Skeletal muscle cell (primary cell): ENCODE data around the gene ATP2C2.
"Not testable (repeated sequence)": the region's sequence is repeated elsewhere in the genome, so short reads cannot be mapped to it uniquely, and the experiment has no call there.

Experiments
- DNase-seq: peaks from one replicate; pipeline ENCODE4 v3.0.0-alpha.2; 2010; ENCODE audit warnings: low read depth
- H3K4me3 ChIP-seq: 2 replicates; pipeline ENCODE4 v1.5.1; 2011; ENCODE audit warnings: low read depth, mild to moderate bottlenecking, control low read depth, low read length, moderate library complexity

ATP2C2 gene

DNA sequence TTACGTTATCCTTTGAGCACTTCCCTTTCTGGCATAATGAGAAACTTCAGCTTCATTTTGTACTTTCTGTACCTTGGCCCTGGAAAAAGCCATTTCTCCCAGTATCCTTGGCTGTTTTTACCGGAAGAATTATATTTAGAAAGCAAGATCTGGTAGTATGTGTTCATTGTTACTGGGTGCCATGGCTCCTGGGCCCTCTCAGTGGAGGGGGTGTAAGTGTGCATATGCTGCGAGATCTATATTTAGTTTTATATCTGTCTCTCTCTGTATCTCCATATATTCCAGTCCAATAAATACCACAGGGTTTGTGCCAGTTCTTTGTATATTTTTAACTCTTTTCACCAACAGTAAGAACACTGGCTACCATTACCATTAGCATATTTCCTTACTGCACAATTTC lies 17.7 kb downstream of the ATP2C2 start:
- no peak overlapping the region for H3K4me3 ChIP-seq
- no peak for DNase-seq

GRCh38 chr16:84387021-84387420 lies 18.7 kb downstream of the ATP2C2 start:
- no peak overlapping the region for H3K4me3 ChIP-seq
- DNase-seq: no peak

GRCh38 chr16:84390131-84390785 lies 21.9 kb downstream of the ATP2C2 start:
- no peak overlapping the region for H3K4me3 ChIP-seq
- DNase-seq: no peak

GRCh38 chr16:84391151-84392030 lies 23.1 kb downstream of the ATP2C2 start:
- DNase-seq: no peak
- H3K4me3 ChIP-seq: no peak overlapping the region

DNA sequence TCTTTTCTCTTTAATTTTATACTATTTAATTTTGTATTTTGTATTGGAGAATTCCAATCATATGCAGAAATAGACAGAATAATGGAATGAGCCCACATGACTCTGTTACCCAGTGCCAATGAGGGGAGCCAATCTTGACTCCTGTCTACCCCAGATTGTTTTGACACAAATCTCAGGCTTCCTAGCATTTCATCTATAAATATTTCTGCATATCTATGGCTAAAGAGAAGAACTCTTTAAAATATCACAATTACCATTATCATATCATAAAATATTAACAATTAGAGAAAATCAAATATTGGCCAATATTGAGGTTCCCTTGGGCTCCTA lies 23.7 kb downstream of the ATP2C2 start:
- H3K4me3 ChIP-seq: no peak overlapping the region
- no peak for DNase-seq

DNA sequence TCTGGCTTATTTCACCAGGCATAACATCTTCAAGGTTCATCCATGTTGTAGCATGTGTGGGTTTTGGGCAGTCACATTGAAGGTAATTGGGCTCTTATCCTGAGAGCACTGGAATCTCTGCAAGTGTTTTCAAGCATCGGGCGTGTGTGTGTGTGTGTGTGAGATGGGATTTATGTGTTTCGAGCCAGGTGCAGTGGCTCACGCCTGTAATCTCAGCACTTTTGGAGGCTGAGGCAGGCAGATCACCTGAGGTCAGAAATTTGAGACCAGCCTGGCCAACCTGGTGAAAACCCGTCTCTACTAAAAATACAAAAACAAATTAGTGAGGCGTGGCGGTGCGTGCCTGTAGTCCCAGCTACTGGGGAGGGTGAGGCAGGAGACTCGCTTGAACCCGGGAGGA lies 27.7 kb downstream of the ATP2C2 start:
- not testable (repeated sequence) for H3K4me3 ChIP-seq, DNase-seq

GRCh38 chr16:84396537-84397008 lies 28.2 kb downstream of the ATP2C2 start:
- DNase-seq: no peak
- H3K4me3 ChIP-seq: no peak overlapping the region

GRCh38 chr16:84397090-84397489 lies 28.8 kb downstream of the ATP2C2 start:
- no peak overlapping the region for H3K4me3 ChIP-seq
- DNase-seq: no peak

- H3K4me3 ChIP-seq: no peak overlapping the region
- DNase-seq: no peak
These were observed 30.4 kb downstream of the ATP2C2 start for GRCh38 chr16:84398701-84399100.

DNA sequence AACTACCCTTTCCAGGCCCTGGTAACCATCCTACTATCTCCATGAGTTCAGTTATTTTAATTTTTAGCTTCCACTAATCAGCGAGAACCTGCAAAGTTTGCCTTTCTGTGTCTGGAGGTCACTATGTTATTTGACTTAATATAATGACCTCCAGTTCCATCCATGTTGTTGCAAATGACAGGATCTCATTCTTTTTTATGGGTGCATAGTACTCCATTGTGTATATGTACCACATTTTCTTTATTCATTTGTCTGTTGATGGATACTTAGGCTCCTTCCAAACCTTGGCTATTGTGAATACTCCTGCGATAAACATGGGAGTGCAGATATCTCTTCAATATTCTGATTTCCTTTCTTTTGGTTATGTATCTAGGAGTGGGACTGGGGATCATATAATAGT lies 31.6 kb downstream of the ATP2C2 start:
- not testable (repeated sequence) for H3K4me3 ChIP-seq, DNase-seq

GRCh38 chr16:84403435-84403834 lies 35.1 kb downstream of the ATP2C2 start:
- DNase-seq, H3K4me3 ChIP-seq: not testable (repeated sequence)

- DNase-seq: no peak
- H3K4me3 ChIP-seq: no peak overlapping the region
These were observed 36.0 kb downstream of the ATP2C2 start for GRCh38 chr16:84404324-84404723.

- DNase-seq: no peak
- no peak overlapping the region for H3K4me3 ChIP-seq
These were observed 36.8 kb downstream of the ATP2C2 start for GRCh38 chr16:84404936-84405639.

- no peak overlapping the region for H3K4me3 ChIP-seq
These were observed 37.9 kb downstream of the ATP2C2 start for GRCh38 chr16:84406006-84406963.

DNA sequence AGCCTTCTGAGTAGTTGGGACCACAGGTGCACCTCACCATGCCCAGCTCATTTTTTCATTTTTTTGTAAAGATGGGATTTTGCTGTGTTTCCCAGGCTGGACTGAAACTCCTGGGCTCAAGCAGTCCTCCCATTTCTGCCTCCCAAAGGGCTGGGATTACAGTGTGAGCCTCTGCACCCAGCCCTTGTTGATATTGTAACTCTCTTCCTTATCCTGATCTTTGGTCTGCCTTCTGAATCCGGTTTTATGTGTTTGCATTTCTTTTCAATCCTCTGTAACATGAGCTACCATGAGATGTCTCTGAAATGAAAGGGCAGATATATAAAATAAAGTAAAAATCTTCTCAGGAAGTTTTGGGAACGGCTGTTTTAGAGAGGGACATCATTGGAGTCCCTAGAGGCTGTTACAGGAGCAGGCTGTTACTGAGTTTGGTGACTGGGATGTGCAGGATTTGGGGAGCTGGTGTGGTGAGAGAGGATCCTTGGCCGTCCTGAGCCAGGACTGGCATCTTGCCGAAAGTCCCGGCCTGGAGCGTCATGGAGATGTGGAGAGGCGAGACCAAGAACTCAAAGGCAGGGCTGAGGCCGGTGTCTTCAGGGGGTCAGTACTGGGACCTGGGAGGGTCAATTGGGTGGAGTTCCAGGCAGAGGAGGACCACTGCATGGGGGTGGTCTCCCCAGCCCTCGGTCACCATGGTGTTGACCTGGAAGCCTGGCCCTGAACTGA lies 39.4 kb downstream of the ATP2C2 start:
- no peak overlapping the region for H3K4me3 ChIP-seq
- DNase-seq: no peak

More at GRCh38 chr16:84406006-84406963, 37.9 kb downstream of the ATP2C2 start:
- DNase-seq: no peak

GRCh38 chr16:84408314-84408690 lies 40.0 kb downstream of the ATP2C2 start:
- no peak overlapping the region for H3K4me3 ChIP-seq
- no peak for DNase-seq

DNA sequence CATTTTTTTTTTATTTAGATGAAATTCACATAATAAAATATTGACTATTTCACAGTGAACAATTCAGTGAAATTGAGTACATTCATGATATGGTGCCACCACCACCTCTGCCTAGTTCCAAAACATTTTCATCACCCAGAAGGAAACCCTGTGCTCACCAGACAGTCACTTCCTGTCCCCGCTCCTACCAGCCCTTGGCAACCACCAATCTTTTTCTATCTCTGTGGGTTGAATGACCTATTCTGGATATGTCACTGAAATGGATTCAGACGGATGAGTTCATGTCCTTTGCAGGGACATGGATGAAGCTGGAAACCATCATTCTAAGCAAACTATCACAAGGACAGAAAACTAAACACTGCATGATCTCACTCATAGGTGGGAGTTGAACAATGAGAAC lies 40.5 kb downstream of the ATP2C2 start:
- H3K4me3 ChIP-seq: no peak overlapping the region

GRCh38 chr16:84410361-84411138 lies 42.2 kb downstream of the ATP2C2 start:
- no peak overlapping the region for H3K4me3 ChIP-seq
- no peak for DNase-seq

More for the DNA sequence above, 40.5 kb downstream of the ATP2C2 start:
- no peak for DNase-seq
